Dermis microvascular lymphatic vessel endothelial cell (primary cell): ENCODE data around the gene XYLT2. TPM values are rescaled to one million over a fixed set of nuclear protein-coding genes. Genes with fewer than 3 reads are reported as not detected.
"Not testable (repeated sequence)": the region's sequence is repeated elsewhere in the genome, so short reads cannot be mapped to it uniquely, and the experiment has no call there.

Experiments used
- DNase-seq, 2 donors: peaks; one replicate each; pipeline versions ENCODE4 v3.0.0 to v3.0.0-alpha.2; 2010; ENCODE audit warnings: low read depth in 2 of 2
- total RNA-seq: library from RNA; depleted of rRNA; stranded (reverse); fragments of >200 nt; gene quantifications from 2 replicates; pipeline ENCODE4 v1.2.1, GENCODE V29; 2014

XYLT2 gene
- total RNA-seq, 1 donor from 2014 or later = 16.6 TPM

GRCh38 chr17:50319306-50320004 lies 26.5 kb upstream of the XYLT2 start:
- DNase-seq = no peak

GRCh38 chr17:50322271-50322670 lies 23.7 kb upstream of the XYLT2 start:
- DNase-seq = no peak

- no peak for DNase-seq
Observed at GRCh38 chr17:50323060-50323459, 22.9 kb upstream of the XYLT2 start.

DNA sequence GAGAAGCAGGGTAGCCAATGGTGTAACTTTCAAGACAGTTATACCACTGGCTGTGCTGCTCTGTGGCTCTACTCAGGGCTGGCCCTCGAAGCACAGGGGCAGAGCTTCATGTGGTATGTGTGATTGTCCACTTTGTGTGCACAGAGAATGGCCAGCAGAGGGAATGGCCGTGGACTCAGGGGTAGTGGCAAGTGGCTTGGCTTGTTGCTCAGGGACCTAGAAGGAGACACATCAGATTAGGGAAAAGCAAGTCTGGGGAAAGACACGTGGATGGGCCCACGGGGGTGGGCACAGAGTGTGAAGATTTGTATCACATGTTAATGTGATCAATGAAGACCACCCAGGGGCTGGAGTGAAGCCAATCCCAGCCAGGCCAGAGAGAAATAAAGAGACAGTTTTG lies 20.0 kb upstream of the XYLT2 start:
- no peak for DNase-seq

- no peak for DNase-seq
Observed at GRCh38 chr17:50326831-50327364, 19.0 kb upstream of the XYLT2 start.

- no peak for DNase-seq
Observed at GRCh38 chr17:50328363-50329325, 17.3 kb upstream of the XYLT2 start.

DNA sequence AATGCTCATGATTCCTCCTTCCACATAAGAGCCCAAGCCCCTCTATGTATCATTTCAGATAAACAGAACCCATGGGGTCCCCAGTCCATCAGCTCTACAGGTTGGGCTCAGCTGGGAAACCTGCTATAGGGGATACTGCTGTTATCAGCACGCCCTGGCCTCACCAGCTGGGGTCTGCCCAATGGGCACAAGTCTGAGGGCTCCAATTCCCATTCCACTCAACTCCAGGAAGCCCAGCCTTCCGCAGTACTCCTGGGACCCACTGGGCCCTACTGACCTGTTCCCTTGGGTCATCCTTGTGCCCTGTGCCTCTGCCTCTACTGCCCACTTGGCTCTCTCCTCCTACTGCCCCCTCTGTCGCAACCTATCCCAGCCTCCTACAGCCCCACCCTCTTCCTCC lies 16.2 kb upstream of the XYLT2 start:
- DNase-seq = no peak

DNA sequence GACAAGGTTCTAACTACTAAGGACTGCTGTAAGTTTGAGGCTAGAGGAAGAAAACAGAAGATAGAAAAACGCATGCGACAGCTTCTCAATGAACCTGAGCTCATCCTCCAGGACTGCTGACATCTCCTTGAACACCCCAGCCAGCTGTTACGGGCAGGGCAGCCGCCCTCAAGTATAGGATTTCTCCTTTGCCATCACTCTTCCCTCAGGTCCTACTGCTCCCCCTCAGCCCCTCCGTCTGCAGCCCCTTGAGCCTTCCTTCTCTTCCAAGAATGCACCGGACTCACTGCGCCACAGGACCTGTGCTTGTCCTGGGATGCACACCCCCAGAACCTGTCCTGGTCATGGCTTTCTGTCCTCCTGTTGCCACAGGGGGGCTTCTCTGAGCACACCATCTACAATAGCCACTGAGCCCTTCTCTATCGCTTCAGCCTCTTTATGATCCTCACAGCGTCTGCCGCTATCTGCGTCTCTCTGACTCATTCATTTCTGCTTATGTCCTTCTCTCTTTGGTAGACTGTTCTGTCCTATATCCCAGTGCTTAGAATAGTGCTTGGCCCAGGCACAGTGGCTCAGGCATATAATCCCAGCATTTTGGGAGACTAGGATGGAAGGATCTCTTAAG lies 15.7 kb upstream of the XYLT2 start:
- no peak for DNase-seq

DNA sequence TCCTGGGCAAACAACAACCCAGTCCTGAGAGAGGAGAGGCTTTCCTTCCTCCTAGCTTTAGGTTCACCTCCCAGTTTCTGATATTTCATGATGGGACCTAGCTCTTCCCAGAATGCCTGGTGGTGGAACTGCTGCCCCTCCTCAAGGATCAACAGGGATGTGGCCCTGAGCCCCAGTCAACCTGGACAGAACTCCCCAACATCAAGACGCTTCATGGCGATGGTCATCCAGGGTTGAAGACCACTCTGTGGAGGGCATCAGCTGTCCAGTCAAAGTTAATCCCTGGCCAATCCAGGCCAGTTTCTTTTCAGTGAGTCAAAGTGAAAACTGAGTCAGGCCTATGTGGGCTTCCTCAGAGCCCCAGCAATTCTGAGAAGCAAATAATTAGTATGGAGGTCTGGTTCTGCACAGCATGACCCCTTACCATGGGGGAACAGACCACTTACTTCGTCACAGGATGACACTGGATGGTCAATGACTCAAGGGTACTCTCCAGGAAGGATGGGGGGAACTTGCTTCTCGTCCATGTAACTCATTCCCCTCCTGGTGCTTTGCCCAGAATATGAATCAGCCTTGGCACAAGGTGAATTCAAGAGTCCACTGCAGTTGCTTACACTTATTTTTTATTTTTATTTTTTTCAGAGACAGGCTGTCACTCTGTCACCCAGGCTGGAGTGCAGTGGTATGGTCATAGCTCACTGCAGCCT lies 14.7 kb upstream of the XYLT2 start:
- DNase-seq = peak in 1 of 2 donors; percentile 18

DNA sequence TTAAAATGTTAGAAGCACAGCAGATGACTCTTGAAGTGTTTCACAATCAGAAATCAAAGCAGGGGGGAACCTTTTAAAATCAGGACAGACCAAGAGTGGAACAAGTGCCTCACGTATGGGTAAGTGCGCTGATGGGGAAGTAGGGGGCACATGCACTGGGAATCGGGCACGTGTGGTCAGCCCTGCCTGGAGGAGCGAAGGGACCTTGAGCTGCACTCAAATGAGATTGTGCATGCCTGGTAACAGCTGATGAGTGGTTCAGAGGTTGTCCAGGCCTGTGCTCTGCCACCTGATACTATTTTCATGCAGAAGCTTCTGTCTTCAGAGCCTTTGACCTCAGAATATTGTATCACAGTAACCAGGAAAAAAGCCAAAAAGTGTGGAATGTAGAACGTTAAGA lies 13.7 kb upstream of the XYLT2 start:
- DNase-seq = no peak

- not testable (repeated sequence) for DNase-seq
Observed at GRCh38 chr17:50333291-50334057, 12.5 kb upstream of the XYLT2 start.

DNA sequence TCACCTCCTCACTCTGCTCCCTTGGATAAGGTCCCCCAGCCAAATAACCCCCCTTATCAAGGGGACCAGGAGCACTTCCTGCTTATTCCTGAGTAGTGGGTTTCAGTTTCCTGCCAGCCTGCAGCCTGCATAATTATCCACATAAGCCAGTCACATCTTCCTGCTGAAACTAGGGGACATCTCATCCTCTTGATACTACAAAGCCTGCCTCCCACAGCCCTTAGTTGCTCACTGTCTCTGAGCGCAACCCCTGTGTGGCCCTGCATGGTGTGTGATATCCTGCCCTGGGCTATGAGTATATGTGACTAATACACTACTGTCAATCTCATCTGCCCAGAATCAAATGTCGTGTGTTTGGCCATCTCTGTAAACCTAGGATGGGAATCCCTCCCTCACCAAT lies 8.0 kb upstream of the XYLT2 start:
- DNase-seq = no peak

GRCh38 chr17:50338645-50339044 lies 7.3 kb upstream of the XYLT2 start:
- no peak for DNase-seq

GRCh38 chr17:50339381-50339780 lies 6.5 kb upstream of the XYLT2 start:
- no peak for DNase-seq

DNA sequence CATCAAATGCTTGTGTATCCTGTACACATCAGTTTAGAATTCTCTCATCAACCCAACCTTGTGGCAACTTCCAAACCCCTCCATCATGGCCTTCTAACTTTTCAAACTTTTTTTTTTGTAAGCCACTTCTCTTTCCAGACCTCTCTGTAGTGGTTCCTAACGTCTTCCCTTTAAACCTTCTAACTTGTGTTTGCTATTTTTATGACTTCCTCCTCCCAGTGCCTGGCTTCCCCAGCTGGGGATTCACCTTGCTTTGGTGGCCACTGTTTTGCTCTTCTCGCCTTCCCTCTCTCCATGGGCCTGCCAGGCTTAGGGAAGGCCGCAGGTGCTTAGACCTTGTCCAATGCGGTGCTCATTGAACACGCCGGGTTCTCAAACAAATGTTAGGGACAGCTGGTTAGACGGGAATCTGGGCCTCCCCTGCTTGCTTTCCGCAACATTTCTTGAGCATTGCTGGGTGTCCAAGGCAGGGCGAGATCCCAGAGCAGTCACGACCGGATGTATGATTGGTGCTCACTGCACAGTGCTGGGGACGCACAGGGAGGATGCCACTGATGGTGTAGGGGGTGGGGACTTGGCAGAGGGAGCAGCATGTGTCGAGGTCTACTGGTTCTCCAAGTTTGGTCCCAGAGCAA lies 1.1 kb upstream of the XYLT2 start:
- DNase-seq = no peak

- peak in 1 of 2 donors; percentile 33 for DNase-seq
Observed at GRCh38 chr17:50346313-50347116, 589 bp downstream of the XYLT2 start.

GRCh38 chr17:50347117-50347893 lies 1.4 kb downstream of the XYLT2 start:
- no peak for DNase-seq

DNA sequence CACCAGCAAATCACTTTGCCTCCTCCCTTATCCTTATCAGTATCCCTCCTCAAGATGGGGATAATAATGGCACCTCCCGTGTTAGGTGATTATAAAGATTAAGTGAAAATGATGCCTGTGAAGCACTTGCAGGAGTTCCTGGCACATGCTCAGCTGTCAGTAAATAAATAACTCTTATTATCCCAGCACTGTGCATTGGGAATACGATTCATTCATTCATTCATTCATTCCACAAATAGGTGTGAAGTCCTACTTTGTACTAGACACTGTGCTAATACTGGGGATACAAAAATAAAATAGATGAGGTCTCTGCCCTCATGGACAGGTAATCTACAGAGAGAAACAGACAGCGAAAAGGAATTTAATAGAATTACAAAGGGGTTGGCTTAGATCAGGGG lies 2.0 kb downstream of the XYLT2 start:
- DNase-seq = no peak
